Measurements from ENCODE around the gene SLC24A5.

- TF ChIP-seq ZNF317 (CRISPR knock-in tag; IDR thresholded peaks at IDR 0.05; ENCODE audit: borderline replicate concordance, low read depth): no peak
- TF ChIP-seq, protein P1, sequence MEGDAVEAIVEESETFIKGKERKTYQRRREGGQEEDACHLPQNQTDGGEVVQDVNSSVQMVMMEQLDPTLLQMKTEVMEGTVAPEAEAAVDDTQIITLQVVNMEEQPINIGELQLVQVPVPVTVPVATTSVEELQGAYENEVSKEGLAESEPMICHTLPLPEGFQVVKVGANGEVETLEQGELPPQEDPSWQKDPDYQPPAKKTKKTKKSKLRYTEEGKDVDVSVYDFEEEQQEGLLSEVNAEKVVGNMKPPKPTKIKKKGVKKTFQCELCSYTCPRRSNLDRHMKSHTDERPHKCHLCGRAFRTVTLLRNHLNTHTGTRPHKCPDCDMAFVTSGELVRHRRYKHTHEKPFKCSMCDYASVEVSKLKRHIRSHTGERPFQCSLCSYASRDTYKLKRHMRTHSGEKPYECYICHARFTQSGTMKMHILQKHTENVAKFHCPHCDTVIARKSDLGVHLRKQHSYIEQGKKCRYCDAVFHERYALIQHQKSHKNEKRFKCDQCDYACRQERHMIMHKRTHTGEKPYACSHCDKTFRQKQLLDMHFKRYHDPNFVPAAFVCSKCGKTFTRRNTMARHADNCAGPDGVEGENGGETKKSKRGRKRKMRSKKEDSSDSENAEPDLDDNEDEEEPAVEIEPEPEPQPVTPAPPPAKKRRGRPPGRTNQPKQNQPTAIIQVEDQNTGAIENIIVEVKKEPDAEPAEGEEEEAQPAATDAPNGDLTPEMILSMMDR (IDR thresholded peaks at IDR 0.05): no peak
- no peak for TF ChIP-seq FOXP4 (CRISPR knock-in tag; IDR thresholded peaks at IDR 0.05)
- TF ChIP-seq HMGA2 (CRISPR knock-in tag; IDR thresholded peaks at IDR 0.05): no peak
- TF ChIP-seq, protein P2, sequence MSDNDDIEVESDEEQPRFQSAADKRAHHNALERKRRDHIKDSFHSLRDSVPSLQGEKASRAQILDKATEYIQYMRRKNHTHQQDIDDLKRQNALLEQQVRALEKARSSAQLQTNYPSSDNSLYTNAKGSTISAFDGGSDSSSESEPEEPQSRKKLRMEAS (CRISPR knock-in tag; IDR thresholded peaks at IDR 0.05): no peak
- no peak for TF ChIP-seq NFYB (CRISPR knock-in tag; conservative IDR thresholded peaks at IDR 0.05; ENCODE audit: low read depth)
- TF ChIP-seq RELA (CRISPR knock-in tag; IDR thresholded peaks at IDR 0.05; ENCODE audit: borderline replicate concordance): no peak
- TF ChIP-seq ELF4 (CRISPR knock-in tag; IDR thresholded peaks at IDR 0.05; ENCODE audit: low read depth): no peak
- TF ChIP-seq, protein P3, sequence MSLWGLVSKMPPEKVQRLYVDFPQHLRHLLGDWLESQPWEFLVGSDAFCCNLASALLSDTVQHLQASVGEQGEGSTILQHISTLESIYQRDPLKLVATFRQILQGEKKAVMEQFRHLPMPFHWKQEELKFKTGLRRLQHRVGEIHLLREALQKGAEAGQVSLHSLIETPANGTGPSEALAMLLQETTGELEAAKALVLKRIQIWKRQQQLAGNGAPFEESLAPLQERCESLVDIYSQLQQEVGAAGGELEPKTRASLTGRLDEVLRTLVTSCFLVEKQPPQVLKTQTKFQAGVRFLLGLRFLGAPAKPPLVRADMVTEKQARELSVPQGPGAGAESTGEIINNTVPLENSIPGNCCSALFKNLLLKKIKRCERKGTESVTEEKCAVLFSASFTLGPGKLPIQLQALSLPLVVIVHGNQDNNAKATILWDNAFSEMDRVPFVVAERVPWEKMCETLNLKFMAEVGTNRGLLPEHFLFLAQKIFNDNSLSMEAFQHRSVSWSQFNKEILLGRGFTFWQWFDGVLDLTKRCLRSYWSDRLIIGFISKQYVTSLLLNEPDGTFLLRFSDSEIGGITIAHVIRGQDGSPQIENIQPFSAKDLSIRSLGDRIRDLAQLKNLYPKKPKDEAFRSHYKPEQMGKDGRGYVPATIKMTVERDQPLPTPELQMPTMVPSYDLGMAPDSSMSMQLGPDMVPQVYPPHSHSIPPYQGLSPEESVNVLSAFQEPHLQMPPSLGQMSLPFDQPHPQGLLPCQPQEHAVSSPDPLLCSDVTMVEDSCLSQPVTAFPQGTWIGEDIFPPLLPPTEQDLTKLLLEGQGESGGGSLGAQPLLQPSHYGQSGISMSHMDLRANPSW (CRISPR knock-in tag; conservative IDR thresholded peaks at IDR 0.05; ENCODE audit: low read depth): no peak
- TF ChIP-seq JAZF1 (CRISPR knock-in tag; IDR thresholded peaks at IDR 0.05): no peak
- TF ChIP-seq, protein P4, sequence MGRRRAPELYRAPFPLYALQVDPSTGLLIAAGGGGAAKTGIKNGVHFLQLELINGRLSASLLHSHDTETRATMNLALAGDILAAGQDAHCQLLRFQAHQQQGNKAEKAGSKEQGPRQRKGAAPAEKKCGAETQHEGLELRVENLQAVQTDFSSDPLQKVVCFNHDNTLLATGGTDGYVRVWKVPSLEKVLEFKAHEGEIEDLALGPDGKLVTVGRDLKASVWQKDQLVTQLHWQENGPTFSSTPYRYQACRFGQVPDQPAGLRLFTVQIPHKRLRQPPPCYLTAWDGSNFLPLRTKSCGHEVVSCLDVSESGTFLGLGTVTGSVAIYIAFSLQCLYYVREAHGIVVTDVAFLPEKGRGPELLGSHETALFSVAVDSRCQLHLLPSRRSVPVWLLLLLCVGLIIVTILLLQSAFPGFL (CRISPR knock-in tag; IDR thresholded peaks at IDR 0.05; ENCODE audit: borderline replicate concordance): no peak
- TF ChIP-seq, protein P5, sequence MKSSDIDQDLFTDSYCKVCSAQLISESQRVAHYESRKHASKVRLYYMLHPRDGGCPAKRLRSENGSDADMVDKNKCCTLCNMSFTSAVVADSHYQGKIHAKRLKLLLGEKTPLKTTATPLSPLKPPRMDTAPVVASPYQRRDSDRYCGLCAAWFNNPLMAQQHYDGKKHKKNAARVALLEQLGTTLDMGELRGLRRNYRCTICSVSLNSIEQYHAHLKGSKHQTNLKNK (CRISPR knock-in tag; IDR thresholded peaks at IDR 0.05): no peak
- TF ChIP-seq, protein P6, sequence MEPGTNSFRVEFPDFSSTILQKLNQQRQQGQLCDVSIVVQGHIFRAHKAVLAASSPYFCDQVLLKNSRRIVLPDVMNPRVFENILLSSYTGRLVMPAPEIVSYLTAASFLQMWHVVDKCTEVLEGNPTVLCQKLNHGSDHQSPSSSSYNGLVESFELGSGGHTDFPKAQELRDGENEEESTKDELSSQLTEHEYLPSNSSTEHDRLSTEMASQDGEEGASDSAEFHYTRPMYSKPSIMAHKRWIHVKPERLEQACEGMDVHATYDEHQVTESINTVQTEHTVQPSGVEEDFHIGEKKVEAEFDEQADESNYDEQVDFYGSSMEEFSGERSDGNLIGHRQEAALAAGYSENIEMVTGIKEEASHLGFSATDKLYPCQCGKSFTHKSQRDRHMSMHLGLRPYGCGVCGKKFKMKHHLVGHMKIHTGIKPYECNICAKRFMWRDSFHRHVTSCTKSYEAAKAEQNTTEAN (CRISPR knock-in tag; IDR thresholded peaks at IDR 0.05): no peak
Measured at GRCh38 chr15:48103647-48104046, 17.1 kb upstream of the SLC24A5 start.

Data from WTC11 (cell line).